HepG2 (cell line): ENCODE measurements around the gene KIAA0232. TPM values are rescaled to one million over a fixed set of nuclear protein-coding genes. Genes with fewer than 3 reads are reported as not detected.
A peak's percentile ranks its signal among the peaks of the same experiment; 100 is the strongest.

ENCODE experiments used
- AGO2 ChIP-seq: fragments of 200-400 bp; formaldehyde crosslinking; optimal IDR thresholded peaks from 2 replicates; pipeline ENCODE3; 2017; ENCODE audit warnings: mild to moderate bottlenecking, low read depth, low read length, moderate library complexity
- DNMT1 ChIP-seq: sonication (generic); formaldehyde crosslinking; IDR thresholded peaks from 2 replicates; pipeline ENCODE4 v1.5.1; 2020; ENCODE audit warnings: mild to moderate bottlenecking, missing genetic modification reagents
- HNF4G ChIP-seq, 2 experiments: sonication (generic) in 1 of 2; formaldehyde crosslinking in 1 of 2; IDR thresholded peaks; 2 replicates each; pipeline versions ENCODE4 v1.4.0 to v1.6.1; 2011 to 2020; ENCODE audit warnings: borderline replicate concordance in 2 of 2, low read depth in 2 of 2, mild to moderate bottlenecking in 2 of 2, low read length in 1 of 2, missing genetic modification reagents in 1 of 2, moderate library complexity in 1 of 2
- KDM2A ChIP-seq: sonication (generic); formaldehyde crosslinking; IDR thresholded peaks from 2 replicates; pipeline ENCODE4 v1.4.0; 2020; ENCODE audit warnings: low read depth, missing genetic modification reagents, borderline replicate concordance
- RAD21 ChIP-seq: fragments of 450-650 bp; formaldehyde crosslinking; IDR thresholded peaks from 2 replicates; pipeline ENCODE4 v1.5.0; 2020; ENCODE audit warnings: mild to moderate bottlenecking
- SOX13 ChIP-seq, 3 experiments: fragments of 450-650 bp in 1 of 3; sonication (generic) in 1 of 3; formaldehyde crosslinking in 1 of 3; IDR thresholded peaks in 2 of 3; conservative IDR thresholded peaks in 1 of 3; 2 replicates each; pipeline versions ENCODE4 v1.5.0 to v1.6.1; 2016 to 2020; ENCODE audit warnings: antibody characterized with exemption in 1 of 3, mild to moderate bottlenecking in 1 of 3, missing compliant biosample characterization in 1 of 3, missing genetic modification reagents in 1 of 3, moderate library complexity in 1 of 3
- SPEN ChIP-seq: sonication (generic); formaldehyde crosslinking; IDR thresholded peaks from 2 replicates; pipeline ENCODE4 v1.5.1; 2020; ENCODE audit warnings: low read depth, mild to moderate bottlenecking, missing genetic modification reagents
- ZBTB38 ChIP-seq: sonication (generic); formaldehyde crosslinking; IDR thresholded peaks from 2 replicates; pipeline ENCODE4 v1.5.1; 2020; ENCODE audit warnings: mild to moderate bottlenecking, missing genetic modification reagents
- ZFAT ChIP-seq: sonication (generic); formaldehyde crosslinking; conservative IDR thresholded peaks from 2 replicates; pipeline ENCODE4 v1.8.1; 2023; ENCODE audit warnings: missing genetic modification reagents, inconsistent platforms
- ZNF331 ChIP-seq: sonication (generic); formaldehyde crosslinking; IDR thresholded peaks from 2 replicates; pipeline ENCODE4 v1.4.0; 2020; ENCODE audit warnings: missing genetic modification reagents
- ZNF570 ChIP-seq: sonication (generic); formaldehyde crosslinking; IDR thresholded peaks from 2 replicates; pipeline ENCODE4 v1.4.0; 2020; ENCODE audit warnings: mild to moderate bottlenecking, missing genetic modification reagents, borderline replicate concordance
- polyA plus RNA-seq, 8 experiments: library from polyadenylated mRNA; depleted of rRNA in 3 of 8; stranded (reverse) in 7 of 8; unstranded in 1 of 8; fragments of >200 nt; fragmentation: Illumina TruSeq in 4 of 8; extraction: Trizol in 4 of 8; gene quantifications; 2 replicates each; pipeline versions ENCODE4 v1.2.1 to v1.2.3, GENCODE V29; 2011 to 2016; ENCODE audit warnings: low read depth in 4 of 8, missing spikeins in 1 of 8, mixed read lengths in 1 of 8; ENCODE audit not compliant: insufficient read depth in 1 of 8
- total RNA-seq, 5 experiments: library from RNA; depleted of rRNA; stranded (reverse); fragments of >200 nt; fragmentation: Illumina TruSeq; extraction: Trizol; gene quantifications; 2 replicates each; pipeline ENCODE4 v1.2.3, GENCODE V29; 2016; ENCODE audit warnings: low read depth in 1 of 5
- TF ChIP-seq, protein P1 (sequence below): sonication (generic); formaldehyde crosslinking; IDR thresholded peaks from 2 replicates; pipeline ENCODE4 v1.4.0; 2020; ENCODE audit warnings: missing genetic modification reagents
- TF ChIP-seq, protein P2 (sequence below): sonication (generic); formaldehyde crosslinking; IDR thresholded peaks from 2 replicates; pipeline ENCODE4 v1.4.0; 2020; ENCODE audit warnings: missing genetic modification reagents
- TF ChIP-seq, protein P3 (sequence below): sonication (generic); formaldehyde crosslinking; IDR thresholded peaks from 2 replicates; pipeline ENCODE4 v1.9.0; 2022; ENCODE audit warnings: missing genetic modification reagents, mild to moderate bottlenecking, borderline replicate concordance

Gene KIAA0232
- total and polyA plus RNA-seq, 2 of the 13 experiments (the other 11 are each of a cell fraction or from before 2014, with no cell fraction given) = 7.8 to 17.1 TPM

DNA sequence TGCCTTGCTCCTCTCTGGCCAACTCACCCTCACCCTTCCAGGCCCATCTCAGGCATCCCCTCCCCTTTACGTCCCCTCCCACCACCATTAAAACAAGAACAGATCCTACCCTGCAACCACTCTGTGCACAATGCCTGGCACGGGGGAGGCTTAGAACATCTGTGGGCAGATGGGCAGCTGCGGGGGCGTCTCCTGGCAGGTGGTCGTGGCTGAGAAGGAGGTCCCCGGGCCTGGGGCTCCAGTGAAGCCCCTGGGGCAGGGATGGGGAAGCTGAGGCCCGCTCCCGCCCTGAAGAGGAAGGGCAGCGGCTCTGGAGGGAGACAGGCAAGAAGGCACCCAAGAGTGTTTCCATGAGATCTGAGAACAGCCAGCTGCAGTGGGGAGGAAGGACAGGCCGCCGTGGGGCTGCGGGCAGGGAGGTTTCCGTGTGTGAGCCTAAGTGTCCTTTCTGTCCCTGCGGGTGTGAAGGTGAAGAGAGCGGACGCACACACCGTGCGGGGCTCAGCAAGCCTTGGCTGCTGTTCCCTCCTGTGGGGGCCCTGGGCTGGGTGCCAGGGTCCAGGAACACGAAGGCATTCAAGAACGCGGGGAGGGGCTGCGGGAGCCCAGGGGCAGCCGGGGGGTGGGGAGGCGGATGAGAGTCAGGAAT is 119.3 kb downstream of the KIAA0232 start (continued):
- TF ChIP-seq KDM2A (CRISPR knock-in tag) = 0 out of 2 replicates have a peak, but pooled peaks have one; percentile 13
- TF ChIP-seq ZNF570 (CRISPR knock-in tag) = no peak
- peak; percentile 33; the same call in 1 of the 2 replicates for TF ChIP-seq ZNF331 (CRISPR knock-in tag)
- no peak for TF ChIP-seq ZFAT (CRISPR knock-in tag)
- 0 out of 2 replicates have a peak, but pooled peaks have one; percentile 56 for TF ChIP-seq DNMT1
- TF ChIP-seq, protein P1, sequence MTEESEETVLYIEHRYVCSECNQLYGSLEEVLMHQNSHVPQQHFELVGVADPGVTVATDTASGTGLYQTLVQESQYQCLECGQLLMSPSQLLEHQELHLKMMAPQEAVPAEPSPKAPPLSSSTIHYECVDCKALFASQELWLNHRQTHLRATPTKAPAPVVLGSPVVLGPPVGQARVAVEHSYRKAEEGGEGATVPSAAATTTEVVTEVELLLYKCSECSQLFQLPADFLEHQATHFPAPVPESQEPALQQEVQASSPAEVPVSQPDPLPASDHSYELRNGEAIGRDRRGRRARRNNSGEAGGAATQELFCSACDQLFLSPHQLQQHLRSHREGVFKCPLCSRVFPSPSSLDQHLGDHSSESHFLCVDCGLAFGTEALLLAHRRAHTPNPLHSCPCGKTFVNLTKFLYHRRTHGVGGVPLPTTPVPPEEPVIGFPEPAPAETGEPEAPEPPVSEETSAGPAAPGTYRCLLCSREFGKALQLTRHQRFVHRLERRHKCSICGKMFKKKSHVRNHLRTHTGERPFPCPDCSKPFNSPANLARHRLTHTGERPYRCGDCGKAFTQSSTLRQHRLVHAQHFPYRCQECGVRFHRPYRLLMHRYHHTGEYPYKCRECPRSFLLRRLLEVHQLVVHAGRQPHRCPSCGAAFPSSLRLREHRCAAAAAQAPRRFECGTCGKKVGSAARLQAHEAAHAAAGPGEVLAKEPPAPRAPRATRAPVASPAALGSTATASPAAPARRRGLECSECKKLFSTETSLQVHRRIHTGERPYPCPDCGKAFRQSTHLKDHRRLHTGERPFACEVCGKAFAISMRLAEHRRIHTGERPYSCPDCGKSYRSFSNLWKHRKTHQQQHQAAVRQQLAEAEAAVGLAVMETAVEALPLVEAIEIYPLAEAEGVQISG (CRISPR knock-in tag) = 0 out of 2 replicates have a peak, but pooled peaks have one; percentile 2
- 0 out of 2 replicates have a peak, but pooled peaks have one; percentile 7 for TF ChIP-seq RAD21
- TF ChIP-seq, protein P2, sequence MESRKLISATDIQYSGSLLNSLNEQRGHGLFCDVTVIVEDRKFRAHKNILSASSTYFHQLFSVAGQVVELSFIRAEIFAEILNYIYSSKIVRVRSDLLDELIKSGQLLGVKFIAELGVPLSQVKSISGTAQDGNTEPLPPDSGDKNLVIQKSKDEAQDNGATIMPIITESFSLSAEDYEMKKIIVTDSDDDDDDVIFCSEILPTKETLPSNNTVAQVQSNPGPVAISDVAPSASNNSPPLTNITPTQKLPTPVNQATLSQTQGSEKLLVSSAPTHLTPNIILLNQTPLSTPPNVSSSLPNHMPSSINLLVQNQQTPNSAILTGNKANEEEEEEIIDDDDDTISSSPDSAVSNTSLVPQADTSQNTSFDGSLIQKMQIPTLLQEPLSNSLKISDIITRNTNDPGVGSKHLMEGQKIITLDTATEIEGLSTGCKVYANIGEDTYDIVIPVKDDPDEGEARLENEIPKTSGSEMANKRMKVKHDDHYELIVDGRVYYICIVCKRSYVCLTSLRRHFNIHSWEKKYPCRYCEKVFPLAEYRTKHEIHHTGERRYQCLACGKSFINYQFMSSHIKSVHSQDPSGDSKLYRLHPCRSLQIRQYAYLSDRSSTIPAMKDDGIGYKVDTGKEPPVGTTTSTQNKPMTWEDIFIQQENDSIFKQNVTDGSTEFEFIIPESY (CRISPR knock-in tag) = peak; percentile 79
- peak; percentile 99 for TF ChIP-seq ZBTB38 (CRISPR knock-in tag)
- TF ChIP-seq SOX13 (IDR thresholded peaks at IDR 0.05) = no peak
- TF ChIP-seq SOX13 (CRISPR knock-in tag; conservative IDR thresholded peaks at IDR 0.05 in 1 of 2, IDR thresholded peaks at IDR 0.05 in 1 of 2) = peak in 1 of 2 experiments; percentile 19; a peak in 1 of 4 replicates
- 0 out of 2 replicates have a peak, but pooled peaks have one; percentile 24 for TF ChIP-seq HNF4G (IDR thresholded peaks at IDR 0.05; ENCODE audit: borderline replicate concordance, low read depth, low read length)
- TF ChIP-seq HNF4G (CRISPR knock-in tag; IDR thresholded peaks at IDR 0.05; ENCODE audit: borderline replicate concordance, low read depth) = no peak
- TF ChIP-seq, protein P3, sequence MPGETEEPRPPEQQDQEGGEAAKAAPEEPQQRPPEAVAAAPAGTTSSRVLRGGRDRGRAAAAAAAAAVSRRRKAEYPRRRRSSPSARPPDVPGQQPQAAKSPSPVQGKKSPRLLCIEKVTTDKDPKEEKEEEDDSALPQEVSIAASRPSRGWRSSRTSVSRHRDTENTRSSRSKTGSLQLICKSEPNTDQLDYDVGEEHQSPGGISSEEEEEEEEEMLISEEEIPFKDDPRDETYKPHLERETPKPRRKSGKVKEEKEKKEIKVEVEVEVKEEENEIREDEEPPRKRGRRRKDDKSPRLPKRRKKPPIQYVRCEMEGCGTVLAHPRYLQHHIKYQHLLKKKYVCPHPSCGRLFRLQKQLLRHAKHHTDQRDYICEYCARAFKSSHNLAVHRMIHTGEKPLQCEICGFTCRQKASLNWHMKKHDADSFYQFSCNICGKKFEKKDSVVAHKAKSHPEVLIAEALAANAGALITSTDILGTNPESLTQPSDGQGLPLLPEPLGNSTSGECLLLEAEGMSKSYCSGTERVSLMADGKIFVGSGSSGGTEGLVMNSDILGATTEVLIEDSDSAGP (CRISPR knock-in tag) = 0 out of 2 replicates have a peak, but pooled peaks have one; percentile 44
- TF ChIP-seq AGO2 = peak; percentile 49
- TF ChIP-seq SPEN (CRISPR knock-in tag) = 0 out of 2 replicates have a peak, but pooled peaks have one; percentile 21
